GM18517 (cell line): ENCODE measurements around the gene APOB.

ENCODE experiments used
- ATAC-seq: cut with Tn5 transposase; IDR thresholded peaks from one replicate; pipeline ENCODE4 v1.9.1; 2021; ENCODE audit warnings: mild to moderate bottlenecking, moderate library complexity; ENCODE audit not compliant: unreplicated experiment

Gene APOB

DNA sequence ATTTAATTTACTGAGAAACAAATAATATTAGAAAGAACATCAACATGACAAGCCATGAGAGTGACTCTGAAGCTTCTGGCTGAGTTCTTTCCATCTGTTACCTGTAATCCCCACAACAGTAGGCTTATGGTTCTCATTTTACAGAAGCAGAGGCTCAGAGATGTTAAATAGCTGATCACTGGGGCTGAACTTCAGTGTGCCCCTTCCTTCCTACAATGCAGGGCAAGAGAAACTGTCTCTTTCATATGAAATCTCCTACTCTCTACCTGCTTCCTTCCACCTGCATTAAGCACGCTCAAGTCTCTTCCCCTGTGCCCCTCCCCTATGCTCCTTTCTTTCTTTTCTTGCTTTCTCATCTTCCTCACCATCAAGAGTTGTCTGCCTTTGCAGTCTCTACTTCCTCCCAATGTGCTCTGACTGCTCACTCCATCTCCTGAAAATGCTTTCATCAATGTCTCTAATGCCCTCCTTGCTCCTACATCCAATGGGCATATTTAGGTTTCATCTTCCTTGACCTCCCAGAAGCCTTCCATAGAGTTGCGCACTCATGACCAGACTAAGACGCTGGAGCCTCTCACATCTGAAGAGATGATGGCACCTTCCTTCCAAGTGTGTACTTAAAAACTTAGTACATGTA is 23.7 kb downstream of the APOB start:
- no peak for ATAC-seq

- ATAC-seq: no peak
Observed at GRCh38 chr2:21019678-21020021, 24.2 kb downstream of the APOB start.

- no peak for ATAC-seq
Observed at GRCh38 chr2:21019000-21019677, 24.7 kb downstream of the APOB start.

GRCh38 chr2:21018290-21018689 is 25.6 kb downstream of the APOB start:
- no peak for ATAC-seq

DNA sequence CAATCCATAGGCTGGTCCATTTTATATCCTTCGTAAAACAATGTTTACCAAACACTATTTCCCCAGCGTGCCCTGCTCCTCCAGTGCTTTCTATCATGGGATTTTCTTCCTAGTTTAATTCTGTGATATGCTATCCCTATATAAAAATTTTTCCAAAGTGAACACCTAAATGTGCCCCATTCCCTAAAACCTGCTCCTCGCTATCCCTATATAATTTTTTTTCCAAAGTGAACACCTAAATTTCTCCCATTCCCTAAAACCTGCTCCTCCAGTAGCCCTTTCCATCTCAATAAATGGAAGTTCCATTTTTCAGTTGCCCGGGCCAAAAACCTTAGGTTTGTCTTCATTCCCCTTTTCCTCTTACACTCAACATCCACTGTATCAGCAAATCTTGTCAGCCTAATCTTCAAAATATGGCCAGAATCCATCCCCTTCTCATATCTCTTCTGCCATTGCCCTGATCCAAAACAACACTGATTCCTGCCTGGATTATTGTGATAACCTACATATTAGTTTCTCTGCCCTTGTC is 26.1 kb downstream of the APOB start:
- no peak for ATAC-seq

- no peak for ATAC-seq
Observed at GRCh38 chr2:21015281-21015645, 28.6 kb downstream of the APOB start.

- ATAC-seq: no peak
Observed at GRCh38 chr2:21014364-21015280, 29.3 kb downstream of the APOB start.

DNA sequence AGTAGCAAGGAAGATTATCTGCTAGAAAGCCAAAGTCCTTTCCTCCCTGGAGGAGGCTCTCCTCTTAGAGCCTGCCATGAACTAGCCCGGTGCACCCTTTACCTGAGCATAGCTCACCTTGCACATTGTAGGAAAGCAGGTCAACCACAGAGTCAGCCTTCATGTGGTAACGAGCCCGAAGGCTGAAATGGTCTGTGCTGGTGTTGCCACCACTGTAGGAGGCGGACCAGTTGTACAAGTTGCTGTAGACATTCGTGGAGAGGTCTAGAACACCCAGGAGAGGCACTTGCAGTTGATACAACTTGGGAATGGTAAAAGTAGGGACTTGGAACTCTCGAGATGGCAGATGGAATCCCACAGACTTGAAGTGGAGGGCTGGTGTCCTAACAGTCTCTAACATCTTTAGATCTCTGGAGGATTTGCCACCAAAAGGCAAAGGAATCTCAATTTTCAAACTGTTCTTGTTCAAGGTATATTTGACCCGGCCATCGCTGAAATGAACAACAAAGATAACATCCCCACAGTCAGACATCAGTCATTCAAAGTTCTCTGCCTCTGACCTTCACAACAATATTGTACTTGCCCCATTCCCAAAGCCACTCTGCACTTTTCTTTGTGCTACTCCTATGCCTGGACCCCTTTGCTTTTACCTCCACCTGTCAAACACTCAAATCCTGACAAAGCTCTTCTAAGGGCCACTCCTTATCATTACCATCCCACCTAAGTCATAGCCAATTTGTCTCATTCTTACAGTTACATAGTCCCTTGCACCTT is 30.6 kb downstream of the APOB start:
- no peak for ATAC-seq

- ATAC-seq: no peak
Observed at GRCh38 chr2:21012557-21012937, 31.3 kb downstream of the APOB start.

DNA sequence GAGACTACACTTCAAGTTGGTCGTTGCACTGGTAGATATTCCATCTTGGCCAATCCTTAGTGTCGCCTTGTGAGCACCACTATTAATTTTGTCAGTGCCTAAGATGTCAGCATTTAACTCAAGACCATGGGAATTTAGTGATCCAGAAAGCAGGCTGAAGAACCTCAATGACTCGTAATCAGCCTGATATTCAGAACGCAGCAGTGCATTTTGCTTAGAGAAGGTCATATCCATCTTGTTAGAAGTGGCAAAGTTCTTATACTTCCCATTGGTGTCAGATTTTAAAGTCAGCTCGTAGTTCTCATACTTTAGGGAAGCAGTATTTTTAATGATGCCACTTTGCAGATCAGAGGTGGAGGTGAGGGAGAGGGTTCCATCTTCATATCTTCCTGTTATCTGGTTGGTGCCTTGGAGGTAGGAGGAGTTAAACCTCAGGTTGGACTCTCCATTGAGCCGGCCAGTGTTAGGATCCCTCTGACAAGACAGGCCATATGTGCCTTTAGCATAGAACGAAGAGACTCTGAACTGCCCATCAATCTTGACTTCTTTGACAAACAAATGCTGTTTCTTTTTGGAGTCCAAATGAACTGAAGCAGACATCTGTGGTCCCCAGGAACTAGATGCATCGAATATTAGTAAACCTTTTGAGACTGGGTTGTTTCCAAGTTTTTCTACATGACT is 31.9 kb downstream of the APOB start:
- no peak for ATAC-seq

- no peak for ATAC-seq
Observed at GRCh38 chr2:21011453-21011852, 32.4 kb downstream of the APOB start.

GRCh38 chr2:21010813-21011439 is 32.9 kb downstream of the APOB start:
- no peak for ATAC-seq

- no peak for ATAC-seq
Observed at GRCh38 chr2:21009662-21010225, 34.1 kb downstream of the APOB start.

GRCh38 chr2:21008790-21009661 is 34.8 kb downstream of the APOB start:
- no peak for ATAC-seq

- no peak for ATAC-seq
Observed at GRCh38 chr2:21008014-21008789, 35.7 kb downstream of the APOB start.

DNA sequence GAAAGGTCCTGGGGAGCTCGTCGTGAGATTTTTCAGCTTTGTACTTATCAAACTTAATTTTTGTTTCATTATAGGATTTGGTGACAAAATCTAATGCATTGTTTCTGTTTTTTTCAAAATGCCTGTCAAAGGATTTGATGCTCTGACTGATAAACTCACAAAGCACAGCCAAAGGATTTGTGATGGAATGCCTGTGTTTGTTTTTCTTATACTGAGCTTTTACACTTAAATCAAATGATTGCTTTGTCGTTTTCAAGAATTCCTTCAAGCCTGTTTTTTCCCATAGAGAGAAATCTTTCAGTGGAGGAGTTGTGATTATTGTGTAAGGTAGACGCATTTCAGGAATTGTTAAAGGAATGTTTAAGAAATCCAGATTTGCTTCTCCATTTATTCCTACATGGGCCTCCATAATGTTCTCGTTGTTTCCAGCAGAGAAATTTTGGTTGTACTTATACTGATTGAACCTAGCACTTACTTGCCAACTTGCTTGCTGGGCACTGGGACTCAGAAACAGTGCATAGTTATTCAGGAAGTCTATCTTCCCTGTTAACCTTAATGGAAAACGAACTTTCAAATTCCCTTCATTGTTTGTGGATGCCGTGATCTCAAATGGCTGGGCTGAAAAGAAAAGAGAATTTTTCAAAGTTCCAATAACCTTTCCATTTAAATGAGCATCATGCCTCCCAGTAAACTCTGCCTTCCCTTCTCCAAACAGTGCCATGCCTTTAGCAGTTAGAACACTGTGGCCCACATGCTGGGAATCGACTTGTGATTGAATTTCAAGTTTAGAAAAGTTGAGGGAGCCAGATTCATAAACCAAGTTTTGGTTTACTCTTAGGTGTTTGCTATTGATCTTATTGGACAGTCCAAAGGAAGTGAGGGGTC is 36.5 kb downstream of the APOB start:
- no peak for ATAC-seq
